ENCODE data around the gene FMNL1. TPM values are rescaled to one million over a fixed set of nuclear protein-coding genes. Genes with fewer than 3 reads are reported as not detected.

FMNL1 gene
- polyA plus RNA-seq, 4 donors = 3.1 to 15.4 (median 6.9) TPM

DNA sequence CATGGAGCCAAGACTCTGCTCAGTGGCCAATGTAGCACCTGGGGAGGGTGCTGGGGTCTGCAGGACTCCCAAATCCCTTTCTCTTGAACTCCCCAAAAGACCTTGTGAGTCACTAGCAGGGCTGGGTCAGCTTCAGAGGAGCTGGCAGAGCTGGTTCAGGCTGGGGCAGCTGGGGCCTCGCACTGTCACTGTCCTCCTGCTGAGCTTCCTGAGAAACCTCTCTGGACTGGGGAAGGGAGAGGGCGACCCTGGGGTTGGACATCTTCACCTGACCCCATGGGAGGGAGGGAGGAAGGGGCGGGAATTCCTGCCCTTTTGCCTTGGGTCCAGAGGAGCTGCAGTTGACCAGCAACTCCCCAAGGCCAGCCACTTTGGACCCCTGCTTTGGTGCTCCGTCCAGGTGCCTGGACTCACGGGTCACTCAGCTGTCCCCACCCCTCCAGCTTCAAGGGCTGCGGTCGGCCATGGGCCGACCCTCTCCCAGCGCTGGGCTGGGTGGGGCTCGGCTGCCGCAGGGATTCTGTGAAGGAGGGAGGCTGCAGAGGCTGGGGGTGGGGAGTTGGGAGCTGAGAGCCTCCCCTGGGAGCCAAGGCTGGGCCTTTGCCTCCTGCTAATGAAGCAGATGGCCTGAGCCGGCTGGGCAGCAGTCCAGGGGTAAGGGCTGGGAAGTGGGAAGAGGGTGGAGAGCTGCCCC lies 9.2 kb downstream of the FMNL1 start:
- H3K27me3 ChIP-seq (ENCODE audit: control insufficient read depth in 3 of 3, insufficient read depth in 3 of 3, low read length in 3 of 3) = peaks cover 0 to 24% (median 0%) of the 10 kb centered on the region in 3 donors
- FAIRE-seq (no peak), DNase-seq (no peak)
- H3K4me3 ChIP-seq (ENCODE audit: low read depth in 1 of 3, low read length in 3 of 3) = no peak overlapping the region
- H3K27ac ChIP-seq (ENCODE audit: low read depth in 1 of 3, low read length in 2 of 3) = peak overlapping the region in 1 of 3 donors; percentile 90
- H3K4me1 ChIP-seq (ENCODE audit: control insufficient read depth in 3 of 3, insufficient read depth in 2 of 3, low read depth in 1 of 3, low read length in 2 of 3) = peaks cover 0 to 17% (median 3%) of the 10 kb centered on the region in 3 donors
- H3K9me3 ChIP-seq (ENCODE audit: control insufficient read depth in 2 of 2, insufficient read depth in 1 of 2, low read depth in 1 of 2, low read length in 1 of 2) = no peaks in the 10 kb centered on the region
- WGBS, 3 donors = 23 to 50% (median 46%) methylated on average over 11 to 12 of the region's 12 CpGs
- no peaks in the 10 kb centered on the region for H3K36me3 ChIP-seq (ENCODE audit: control insufficient read depth in 3 of 3, insufficient read depth in 2 of 3, low read depth in 1 of 3, low read length in 3 of 3)

DNA sequence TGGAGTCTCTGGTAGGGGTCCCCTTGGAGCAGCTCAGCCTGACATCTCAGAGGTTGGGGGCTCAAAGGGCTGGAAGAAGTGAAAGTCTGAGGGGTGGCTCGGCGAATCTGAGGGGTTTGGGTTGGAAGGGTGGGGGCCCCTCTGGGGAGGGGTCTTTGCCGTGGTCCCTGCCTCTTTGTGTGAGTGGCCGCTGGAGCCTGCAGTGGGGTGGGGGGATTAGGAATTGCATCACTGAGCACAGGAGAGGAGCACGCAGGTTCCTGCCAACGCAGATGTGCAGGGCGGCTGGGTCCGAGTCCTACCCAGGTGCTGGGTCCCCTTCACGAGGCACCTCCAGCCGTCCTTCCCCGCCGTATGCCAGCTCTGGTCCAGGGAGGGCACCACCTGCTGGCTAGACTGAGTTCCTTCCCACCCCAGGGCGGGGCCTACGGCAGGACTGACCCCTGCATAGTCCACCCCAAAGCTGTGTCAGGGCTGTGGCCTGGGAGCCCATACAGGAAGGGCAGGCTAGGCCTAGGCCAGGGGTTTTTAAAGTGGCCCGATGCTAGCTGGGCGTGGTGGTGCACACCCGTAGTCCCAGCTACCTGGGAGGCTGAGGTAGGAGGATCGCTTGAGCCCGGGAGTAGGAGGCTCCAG lies 9.9 kb downstream of the FMNL1 start:
- FAIRE-seq = no peak

DNA sequence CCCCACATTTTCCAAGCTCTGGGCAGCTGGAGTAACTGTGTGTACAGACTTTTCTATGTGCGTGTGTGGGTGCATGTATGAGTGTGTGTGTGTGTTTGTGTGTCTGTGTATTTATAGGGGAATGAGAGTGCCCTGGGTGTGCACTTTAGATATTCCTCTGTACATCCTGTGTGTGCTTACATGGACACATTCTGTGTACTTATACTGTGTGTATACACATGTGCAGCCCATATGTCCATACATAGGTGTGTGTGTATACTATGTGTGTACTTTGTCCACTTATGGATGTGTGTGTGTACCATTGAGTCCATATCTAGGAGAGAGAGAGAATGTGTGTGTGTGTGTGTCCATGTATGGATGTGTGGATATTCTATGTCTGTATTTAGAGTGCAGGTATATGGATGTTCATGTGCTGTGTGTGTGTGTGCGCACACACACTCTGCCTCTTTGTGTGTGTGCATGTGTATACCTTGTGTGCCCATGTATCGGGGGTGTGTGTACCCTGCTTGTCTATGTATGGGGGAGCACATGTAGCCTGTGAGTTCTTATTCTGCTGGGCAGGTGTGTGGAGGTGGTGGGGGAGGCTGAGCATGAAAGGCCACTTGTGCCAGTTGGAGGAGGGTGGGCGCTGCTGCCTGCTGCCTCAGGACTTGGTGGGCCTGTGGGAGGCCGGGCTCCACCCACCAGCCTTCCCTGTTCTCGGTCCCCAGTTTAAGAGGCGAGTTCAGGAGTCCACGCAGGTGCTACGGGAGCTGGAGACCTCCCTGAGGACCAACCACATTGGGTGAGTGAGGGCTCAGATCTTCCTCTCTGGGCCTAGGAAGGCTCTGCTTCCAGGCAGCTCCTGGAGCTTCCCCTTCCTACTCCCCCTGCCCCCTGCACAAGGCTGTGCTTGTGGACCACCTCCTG lies 11.1 kb downstream of the FMNL1 start:
- Histone ChIP-seq H3K36me3 (ENCODE audit: control insufficient read depth in 3 of 3, insufficient read depth in 2 of 3, low read depth in 1 of 3, low read length in 3 of 3) (no peaks in the 10 kb centered on the region), H3K27ac (ENCODE audit: low read depth in 1 of 3, low read length in 2 of 3) (no peak overlapping the region), H3K4me1 (ENCODE audit: control insufficient read depth in 3 of 3, insufficient read depth in 2 of 3, low read depth in 1 of 3, low read length in 2 of 3) (peaks cover 0 to 17% (median 3%) of the 10 kb centered on the region in 3 donors), H3K4me3 (ENCODE audit: low read depth in 1 of 3, low read length in 3 of 3) (no peak overlapping the region), H3K9me3 (ENCODE audit: control insufficient read depth in 2 of 2, insufficient read depth in 1 of 2, low read depth in 1 of 2, low read length in 1 of 2) (no peaks in the 10 kb centered on the region), H3K27me3 (ENCODE audit: control insufficient read depth in 3 of 3, insufficient read depth in 3 of 3, low read length in 3 of 3) (peaks cover 0 to 37% (median 0%) of the 10 kb centered on the region in 3 donors)
- FAIRE-seq (no peak), DNase-seq (no peak)
- 78 to 90% (median 83%) methylated on average over 9 of the region's 9 CpGs for WGBS, 3 donors

More for the DNA sequence above, 9.9 kb downstream of the FMNL1 start:
- Histone ChIP-seq H3K9me3 (ENCODE audit: control insufficient read depth in 2 of 2, insufficient read depth in 1 of 2, low read depth in 1 of 2, low read length in 1 of 2) (no peaks in the 10 kb centered on the region), H3K36me3 (ENCODE audit: control insufficient read depth in 3 of 3, insufficient read depth in 2 of 3, low read depth in 1 of 3, low read length in 3 of 3) (no peaks in the 10 kb centered on the region), H3K27me3 (ENCODE audit: control insufficient read depth in 3 of 3, insufficient read depth in 3 of 3, low read length in 3 of 3) (peaks cover 0 to 27% (median 0%) of the 10 kb centered on the region in 3 donors), H3K27ac (ENCODE audit: low read depth in 1 of 3, low read length in 2 of 3) (no peak overlapping the region), H3K4me1 (ENCODE audit: control insufficient read depth in 3 of 3, insufficient read depth in 2 of 3, low read depth in 1 of 3, low read length in 2 of 3) (peaks cover 0 to 17% (median 3%) of the 10 kb centered on the region in 3 donors), H3K4me3 (ENCODE audit: low read depth in 1 of 3, low read length in 3 of 3) (no peak overlapping the region)
- DNase-seq = no peak
- 58 to 69% (median 64%) methylated on average over 17 to 19 of the region's 19 CpGs for WGBS, 3 donors

DNA sequence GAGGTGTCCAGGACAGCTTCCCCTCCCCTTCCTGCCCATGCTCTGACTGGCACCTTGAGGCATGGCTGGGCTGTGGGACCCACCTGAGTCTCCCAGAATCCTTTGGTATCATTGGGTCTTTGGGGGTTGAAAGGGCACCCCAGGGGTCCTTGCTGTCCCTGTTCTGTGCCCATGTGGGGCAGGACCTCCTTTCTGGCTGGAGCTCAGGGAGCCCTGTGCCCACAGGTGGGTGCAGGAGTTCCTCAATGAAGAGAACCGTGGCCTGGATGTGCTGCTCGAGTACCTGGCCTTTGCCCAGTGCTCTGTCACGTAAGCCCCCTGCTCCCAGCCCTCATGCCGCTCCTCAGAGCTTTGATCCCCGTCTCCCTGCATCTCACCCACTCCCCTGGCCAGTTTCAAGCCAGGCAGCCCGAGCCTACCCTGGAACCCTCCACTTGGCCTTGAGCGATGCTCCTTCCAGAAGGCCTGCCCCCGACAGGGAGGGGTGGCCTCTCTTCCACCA lies 11.8 kb downstream of the FMNL1 start:
- no peaks in the 10 kb centered on the region for H3K36me3 ChIP-seq (ENCODE audit: control insufficient read depth in 3 of 3, insufficient read depth in 2 of 3, low read depth in 1 of 3, low read length in 3 of 3)
- no peak for FAIRE-seq
- no peak for DNase-seq
- WGBS, 3 donors = 73 to 86% (median 80%) methylated on average over 8 of the region's 8 CpGs
- peaks cover 0 to 13% (median 3%) of the 10 kb centered on the region in 3 donors for H3K4me1 ChIP-seq (ENCODE audit: control insufficient read depth in 3 of 3, insufficient read depth in 2 of 3, low read depth in 1 of 3, low read length in 2 of 3)
- H3K9me3 ChIP-seq (ENCODE audit: control insufficient read depth in 2 of 2, insufficient read depth in 1 of 2, low read depth in 1 of 2, low read length in 1 of 2) = no peaks in the 10 kb centered on the region
- peaks cover 0 to 37% (median 0%) of the 10 kb centered on the region in 3 donors for H3K27me3 ChIP-seq (ENCODE audit: control insufficient read depth in 3 of 3, insufficient read depth in 3 of 3, low read length in 3 of 3)
- H3K27ac ChIP-seq (ENCODE audit: low read depth in 1 of 3, low read length in 2 of 3) = no peak overlapping the region
- no peak overlapping the region for H3K4me3 ChIP-seq (ENCODE audit: low read depth in 1 of 3, low read length in 3 of 3)

DNA sequence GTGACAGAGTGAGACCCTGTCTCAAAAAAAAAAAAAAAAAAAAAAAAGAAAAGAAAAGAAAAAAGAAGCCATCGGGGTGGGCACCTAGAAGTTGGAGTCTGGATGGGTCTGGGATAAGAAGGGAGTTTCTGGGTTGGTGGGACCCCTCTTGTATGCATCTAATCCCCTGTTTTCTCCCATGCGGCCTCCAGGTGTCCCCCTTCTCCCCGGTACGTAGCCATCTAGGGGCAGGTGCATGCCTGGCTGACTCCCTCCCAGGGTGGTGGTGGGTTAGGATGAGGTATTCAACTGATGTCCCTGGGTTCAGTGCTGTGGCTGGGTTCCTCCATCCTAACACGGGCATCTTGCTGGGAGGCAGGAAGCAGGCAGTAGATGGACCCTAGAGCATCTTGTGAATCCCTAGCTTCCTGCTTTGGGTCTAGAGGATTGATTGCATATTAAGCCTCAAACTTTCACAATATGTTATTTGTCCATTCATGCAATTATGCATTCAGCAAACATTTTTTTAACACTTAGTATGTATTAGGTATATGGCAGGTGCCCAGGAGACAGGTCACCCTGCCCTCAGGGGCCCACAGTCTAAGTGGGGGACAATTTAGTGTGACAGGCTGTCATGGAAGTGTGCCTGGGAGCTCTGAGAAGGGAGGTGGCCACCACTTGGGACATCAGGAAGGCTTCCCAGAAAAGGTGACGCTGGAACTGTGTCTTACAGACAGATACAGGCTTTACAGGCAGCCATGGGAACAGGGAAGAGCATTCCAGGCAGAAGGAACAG lies 13.1 kb downstream of the FMNL1 start:
- DNase-seq (no peak), FAIRE-seq (no peak)
- no peaks in the 10 kb centered on the region for H3K4me1 ChIP-seq (ENCODE audit: control insufficient read depth in 3 of 3, insufficient read depth in 2 of 3, low read depth in 1 of 3, low read length in 2 of 3)
- H3K4me3 ChIP-seq (ENCODE audit: low read depth in 1 of 3, low read length in 3 of 3) = no peak overlapping the region
- H3K36me3 ChIP-seq (ENCODE audit: control insufficient read depth in 3 of 3, insufficient read depth in 2 of 3, low read depth in 1 of 3, low read length in 3 of 3) = no peaks in the 10 kb centered on the region
- H3K27ac ChIP-seq (ENCODE audit: low read depth in 1 of 3, low read length in 2 of 3) = no peak overlapping the region
- 9 to 27% (median 22%) methylated on average over 6 of the region's 6 CpGs for WGBS, 3 donors
- peaks cover 0 to 41% (median 0%) of the 10 kb centered on the region in 3 donors for H3K27me3 ChIP-seq (ENCODE audit: control insufficient read depth in 3 of 3, insufficient read depth in 3 of 3, low read length in 3 of 3)
- no peaks in the 10 kb centered on the region for H3K9me3 ChIP-seq (ENCODE audit: control insufficient read depth in 2 of 2, insufficient read depth in 1 of 2, low read depth in 1 of 2, low read length in 1 of 2)

DNA sequence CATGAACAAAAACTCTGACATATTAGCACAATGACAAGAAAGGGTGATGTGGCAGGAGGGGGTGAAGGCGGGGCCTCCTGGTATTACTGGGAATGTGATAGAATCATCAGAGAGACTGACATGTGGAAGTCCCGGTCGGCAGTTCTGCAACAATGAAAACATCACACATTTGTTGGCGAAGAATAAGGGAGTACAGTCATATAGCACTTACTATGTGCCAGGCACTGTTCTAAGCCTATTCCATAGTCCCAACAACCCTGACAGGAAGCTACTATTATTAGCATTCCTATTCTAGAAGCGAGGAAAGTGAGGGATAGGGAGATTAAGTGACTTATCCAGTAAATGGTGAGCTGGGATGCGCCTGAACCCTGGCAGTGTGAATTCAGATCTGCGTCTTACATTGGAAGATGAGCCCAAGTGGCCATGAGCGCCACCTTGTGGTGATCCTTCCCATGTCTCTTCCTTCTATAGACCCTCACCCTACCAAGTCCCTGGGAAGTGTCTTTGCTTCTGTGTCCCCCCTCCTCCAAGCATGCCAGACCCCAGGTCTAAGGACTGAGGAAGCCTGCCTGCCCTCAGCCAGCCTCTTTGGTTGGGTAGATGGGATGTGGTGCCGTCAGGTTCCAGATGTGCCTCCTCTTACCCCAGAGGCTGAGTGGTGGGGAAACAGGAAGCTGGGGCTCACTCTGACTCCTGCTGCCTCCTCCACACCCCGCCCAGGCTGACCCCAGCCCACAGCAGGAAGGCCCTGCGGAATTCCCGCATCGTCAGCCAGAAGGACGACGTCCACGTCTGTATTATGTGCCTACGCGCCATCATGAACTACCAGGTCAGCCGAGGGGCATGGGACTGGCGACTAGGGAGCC lies 14.0 kb downstream of the FMNL1 start:
- no peaks in the 10 kb centered on the region for H3K36me3 ChIP-seq (ENCODE audit: control insufficient read depth in 3 of 3, insufficient read depth in 2 of 3, low read depth in 1 of 3, low read length in 3 of 3)
- peaks cover 0 to 44% (median 0%) of the 10 kb centered on the region in 3 donors for H3K27me3 ChIP-seq (ENCODE audit: control insufficient read depth in 3 of 3, insufficient read depth in 3 of 3, low read length in 3 of 3)
- DNase-seq (peak; percentile 68 to 81), FAIRE-seq (no peak)
- no peak overlapping the region for H3K4me3 ChIP-seq (ENCODE audit: low read depth in 1 of 3, low read length in 3 of 3)
- H3K4me1 ChIP-seq (ENCODE audit: control insufficient read depth in 3 of 3, insufficient read depth in 2 of 3, low read depth in 1 of 3, low read length in 2 of 3) = peaks cover 0 to 3% (median 0%) of the 10 kb centered on the region in 3 donors
- no peaks in the 10 kb centered on the region for H3K9me3 ChIP-seq (ENCODE audit: control insufficient read depth in 2 of 2, insufficient read depth in 1 of 2, low read depth in 1 of 2, low read length in 1 of 2)
- no peak overlapping the region for H3K27ac ChIP-seq (ENCODE audit: low read depth in 1 of 3, low read length in 2 of 3)
- WGBS, 3 donors = 47 to 54% (median 49%) methylated on average over 20 of the region's 20 CpGs

DNA sequence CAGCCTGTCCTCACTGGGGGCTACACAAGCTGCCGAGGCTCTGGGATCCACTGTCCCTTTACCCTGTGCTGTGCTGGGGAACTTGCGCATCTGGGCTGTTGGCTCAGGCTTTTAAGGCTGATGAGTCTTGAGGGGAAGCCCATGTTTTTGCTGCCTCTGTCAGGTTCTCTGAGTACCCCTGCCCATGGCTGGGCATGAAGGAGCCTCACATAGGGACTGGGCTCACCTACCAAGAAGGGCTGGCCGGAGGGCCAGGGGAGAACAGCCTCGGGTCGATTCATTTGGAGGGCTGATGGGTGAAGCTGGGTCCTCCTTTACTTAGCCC lies 14.6 kb downstream of the FMNL1 start:
- no peaks in the 10 kb centered on the region for H3K36me3 ChIP-seq (ENCODE audit: control insufficient read depth in 3 of 3, insufficient read depth in 2 of 3, low read depth in 1 of 3, low read length in 3 of 3)
- FAIRE-seq (no peak), DNase-seq (no peak)
- WGBS, 3 donors = 78 to 88% (median 84%) methylated on average over 5 of the region's 5 CpGs
- no peak overlapping the region for H3K4me3 ChIP-seq (ENCODE audit: low read depth in 1 of 3, low read length in 3 of 3)
- H3K9me3 ChIP-seq (ENCODE audit: control insufficient read depth in 2 of 2, insufficient read depth in 1 of 2, low read depth in 1 of 2, low read length in 1 of 2) = no peaks in the 10 kb centered on the region
- H3K4me1 ChIP-seq (ENCODE audit: control insufficient read depth in 3 of 3, insufficient read depth in 2 of 3, low read depth in 1 of 3, low read length in 2 of 3) = peaks cover 0 to 9% (median 0%) of the 10 kb centered on the region in 3 donors
- peaks cover 0 to 44% (median 0%) of the 10 kb centered on the region in 3 donors for H3K27me3 ChIP-seq (ENCODE audit: control insufficient read depth in 3 of 3, insufficient read depth in 3 of 3, low read length in 3 of 3)
- no peak overlapping the region for H3K27ac ChIP-seq (ENCODE audit: low read depth in 1 of 3, low read length in 2 of 3)

Measured in small intestine (tissue), 7 donors.